H1 (cell line): ENCODE data around the gene FGF12.

Experiments
- CHD1 ChIP-seq: IDR thresholded peaks from 2 replicates; pipeline ENCODE4 v1.6.1; 2012; ENCODE audit warnings: low read depth, low read length, improper control_type of control experiment
- CREB1 ChIP-seq: IDR thresholded peaks from 2 replicates; pipeline ENCODE4 v1.6.1; 2012; ENCODE audit warnings: inconsistent platforms
- HDAC2 ChIP-seq, 2 experiments: fragments of 300-600 bp in 1 of 2; sonication (generic) in 1 of 2; IDR thresholded peaks; 2 replicates each; pipeline ENCODE4 v1.6.1; 2011 to 2012; ENCODE audit warnings: low read depth in 2 of 2, low read length in 2 of 2, mild to moderate bottlenecking in 2 of 2, moderate library complexity in 2 of 2, borderline replicate concordance in 1 of 2, inconsistent platforms in 1 of 2
- NANOG ChIP-seq: IDR thresholded peaks from 2 replicates; pipeline ENCODE4 v1.6.1; 2011; ENCODE audit warnings: low read length, low read depth, mild to moderate bottlenecking, inconsistent platforms; ENCODE audit not compliant: insufficient read depth, poor library complexity, severe bottlenecking
- SIRT6 ChIP-seq: IDR thresholded peaks from one replicate; pipeline ENCODE4 v1.7.1; 2012; ENCODE audit warnings: low read length, inconsistent platforms
- SUZ12 ChIP-seq: fragments of 200-600 bp; sonication (generic); IDR thresholded peaks from 2 replicates; pipeline ENCODE4 v1.6.1; 2012; ENCODE audit warnings: mild to moderate bottlenecking, inconsistent platforms, low read length, moderate library complexity, mixed read lengths
- TAF1 ChIP-seq: IDR thresholded peaks from 2 replicates; pipeline ENCODE4 v1.6.1; 2011; ENCODE audit warnings: mild to moderate bottlenecking, low read depth, low read length
- TEAD4 ChIP-seq: IDR thresholded peaks from 2 replicates; pipeline ENCODE4 v1.6.1; 2012; ENCODE audit warnings: low read depth, low read length, inconsistent platforms, mixed read lengths
- YY1 ChIP-seq: IDR thresholded peaks from 2 replicates; pipeline ENCODE4 v1.6.1; 2011; ENCODE audit warnings: low read depth, mild to moderate bottlenecking, low read length
- TF ChIP-seq, protein P1 (sequence below), 3 experiments: IDR thresholded peaks; 1 replicate in 2 of 3; 2 replicates in 1 of 3; pipeline versions ENCODE4 v1.5.1 to v1.6.1; 2011; ENCODE audit warnings: low read length in 3 of 3, mild to moderate bottlenecking in 3 of 3, inconsistent platforms in 2 of 3, low read depth in 1 of 3, moderate library complexity in 1 of 3; ENCODE audit not compliant: insufficient read depth in 1 of 3; ENCODE audit errors: control extremely low read depth in 1 of 3

DNA sequence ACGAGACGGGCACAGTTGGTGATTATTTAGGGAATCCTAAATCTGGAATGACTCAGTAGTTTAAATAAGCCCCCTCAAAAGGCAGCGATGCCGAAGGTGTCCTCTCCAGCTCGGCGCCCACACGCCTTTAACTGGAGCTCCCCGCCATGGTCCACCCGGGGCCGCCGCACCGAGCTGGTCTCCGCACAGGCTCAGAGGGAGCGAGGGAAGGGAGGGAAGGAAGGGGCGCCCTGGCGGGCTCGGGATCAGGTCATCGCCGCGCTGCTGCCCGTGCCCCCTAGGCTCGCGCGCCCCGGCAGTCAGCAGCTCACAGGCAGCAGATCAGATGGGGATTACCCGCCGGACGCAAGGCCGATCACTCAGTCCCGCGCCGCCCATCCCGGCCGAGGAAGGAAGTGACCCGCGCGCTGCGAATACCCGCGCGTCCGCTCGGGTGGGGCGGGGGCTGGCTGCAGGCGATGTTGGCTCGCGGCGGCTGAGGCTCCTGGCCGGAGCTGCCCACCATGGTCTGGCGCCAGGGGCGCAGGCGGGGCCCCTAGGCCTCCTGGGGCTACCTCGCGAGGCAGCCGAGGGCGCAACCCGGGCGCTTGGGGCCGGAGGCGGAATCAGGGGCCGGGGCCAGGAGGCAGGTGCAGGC lies 318.0 kb downstream of the FGF12 start:
- TF ChIP-seq, protein P1, sequence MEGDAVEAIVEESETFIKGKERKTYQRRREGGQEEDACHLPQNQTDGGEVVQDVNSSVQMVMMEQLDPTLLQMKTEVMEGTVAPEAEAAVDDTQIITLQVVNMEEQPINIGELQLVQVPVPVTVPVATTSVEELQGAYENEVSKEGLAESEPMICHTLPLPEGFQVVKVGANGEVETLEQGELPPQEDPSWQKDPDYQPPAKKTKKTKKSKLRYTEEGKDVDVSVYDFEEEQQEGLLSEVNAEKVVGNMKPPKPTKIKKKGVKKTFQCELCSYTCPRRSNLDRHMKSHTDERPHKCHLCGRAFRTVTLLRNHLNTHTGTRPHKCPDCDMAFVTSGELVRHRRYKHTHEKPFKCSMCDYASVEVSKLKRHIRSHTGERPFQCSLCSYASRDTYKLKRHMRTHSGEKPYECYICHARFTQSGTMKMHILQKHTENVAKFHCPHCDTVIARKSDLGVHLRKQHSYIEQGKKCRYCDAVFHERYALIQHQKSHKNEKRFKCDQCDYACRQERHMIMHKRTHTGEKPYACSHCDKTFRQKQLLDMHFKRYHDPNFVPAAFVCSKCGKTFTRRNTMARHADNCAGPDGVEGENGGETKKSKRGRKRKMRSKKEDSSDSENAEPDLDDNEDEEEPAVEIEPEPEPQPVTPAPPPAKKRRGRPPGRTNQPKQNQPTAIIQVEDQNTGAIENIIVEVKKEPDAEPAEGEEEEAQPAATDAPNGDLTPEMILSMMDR (IDR thresholded peaks at IDR 0.05; ENCODE audit: control extremely low read depth in 1 of 3, insufficient read depth in 1 of 3, low read depth in 1 of 3, low read length in 3 of 3), result no peak
- no peak for TF ChIP-seq HDAC2 (IDR thresholded peaks at IDR 0.05; ENCODE audit: borderline replicate concordance in 1 of 2, low read depth in 2 of 2, low read length in 2 of 2)
- no peak for TF ChIP-seq YY1
- no peak for TF ChIP-seq SUZ12
- TF ChIP-seq SIRT6, result no peak
- no peak for TF ChIP-seq CHD1
- TF ChIP-seq NANOG, result no peak
- no peak for TF ChIP-seq TEAD4
- TF ChIP-seq TAF1, result peak; percentile 34; the same call in 1 of the 2 replicates
- no peak for TF ChIP-seq CREB1
